ENCODE measurements around the gene TTBK1. TPM values are rescaled to one million over a fixed set of nuclear protein-coding genes. Genes with fewer than 3 reads are reported as not detected.

Gene TTBK1
- total and polyA plus RNA-seq, 4 donors = 0.05 to 0.31 (median 0.12) TPM

- Histone ChIP-seq H3K9me3 (ENCODE audit: control insufficient read depth in 4 of 4, insufficient read depth in 3 of 4, low read length in 3 of 4) (no peaks in the 10 kb centered on the region), H3K4me1 (ENCODE audit: control insufficient read depth in 5 of 5, insufficient read depth in 5 of 5, low read length in 5 of 5) (peaks cover 0 to 4% (median 0%) of the 10 kb centered on the region in 5 donors), H3K36me3 (ENCODE audit: control insufficient read depth in 4 of 4, insufficient read depth in 4 of 4, low read length in 4 of 4) (no peaks in the 10 kb centered on the region), H3K9ac (ENCODE audit: insufficient read depth in 1 of 2, low read length in 2 of 2) (no peak overlapping the region), H3K4me3 (no peak overlapping the region), H3K27me3 (ENCODE audit: control insufficient read depth in 3 of 3, insufficient read depth in 3 of 3, low read length in 2 of 3) (no peaks in the 10 kb centered on the region), H3K27ac (ENCODE audit: low read depth in 1 of 2, low read length in 1 of 2) (no peak overlapping the region)
- no peak for TF ChIP-seq CTCF (IDR thresholded peaks at IDR 0.05; ENCODE audit: control extremely low read depth, extremely low read depth)
- DNase-seq (no peak), ATAC-seq (ENCODE audit: insufficient read depth, low FRiP score) (no peak)
- WGBS, 2 donors = 93 to 95% methylated on average over 30 of the region's 30 CpGs
These were observed 15.8 kb downstream of the TTBK1 start for GRCh38 chr6:43258807-43259686.

GRCh38 chr6:43260791-43261190 is 17.5 kb downstream of the TTBK1 start:
- DNase-seq = no peak
- no peaks in the 10 kb centered on the region for H3K9me3 ChIP-seq (ENCODE audit: control insufficient read depth in 4 of 4, insufficient read depth in 3 of 4, low read length in 3 of 4)
- WGBS, 2 donors = 61 to 85% methylated on average over 4 of the region's 4 CpGs

GRCh38 chr6:43261198-43261597 is 17.9 kb downstream of the TTBK1 start:
- H3K4me1 ChIP-seq (ENCODE audit: control insufficient read depth in 5 of 5, insufficient read depth in 5 of 5, low read length in 5 of 5) = peaks cover 0 to 4% (median 0%) of the 10 kb centered on the region in 5 donors
- DNase-seq (no peak), ATAC-seq (ENCODE audit: insufficient read depth, low FRiP score) (no peak)
- no peak overlapping the region for H3K4me3 ChIP-seq
- no peaks in the 10 kb centered on the region for H3K9me3 ChIP-seq (ENCODE audit: control insufficient read depth in 4 of 4, insufficient read depth in 3 of 4, low read length in 3 of 4)
- no peak for TF ChIP-seq CTCF (IDR thresholded peaks at IDR 0.05; ENCODE audit: control extremely low read depth, extremely low read depth)
- 79 to 85% methylated on average over 5 of the region's 5 CpGs for WGBS, 2 donors
- no peaks in the 10 kb centered on the region for H3K27me3 ChIP-seq (ENCODE audit: control insufficient read depth in 3 of 3, insufficient read depth in 3 of 3, low read length in 2 of 3)
- H3K27ac ChIP-seq (ENCODE audit: low read depth in 1 of 2, low read length in 1 of 2) = no peak overlapping the region
- H3K9ac ChIP-seq (ENCODE audit: insufficient read depth in 1 of 2, low read length in 2 of 2) = no peak overlapping the region
- H3K36me3 ChIP-seq (ENCODE audit: control insufficient read depth in 4 of 4, insufficient read depth in 4 of 4, low read length in 4 of 4) = no peaks in the 10 kb centered on the region

More at GRCh38 chr6:43260791-43261190, 17.5 kb downstream of the TTBK1 start:
- no peaks in the 10 kb centered on the region for H3K36me3 ChIP-seq (ENCODE audit: control insufficient read depth in 4 of 4, insufficient read depth in 4 of 4, low read length in 4 of 4)
- H3K27ac ChIP-seq (ENCODE audit: low read depth in 1 of 2, low read length in 1 of 2) = no peak overlapping the region
- no peak overlapping the region for H3K9ac ChIP-seq (ENCODE audit: insufficient read depth in 1 of 2, low read length in 2 of 2)
- H3K4me1 ChIP-seq (ENCODE audit: control insufficient read depth in 5 of 5, insufficient read depth in 5 of 5, low read length in 5 of 5) = peaks cover 0 to 4% (median 0%) of the 10 kb centered on the region in 5 donors
- ATAC-seq (ENCODE audit: insufficient read depth, low FRiP score) = no peak
- no peak for TF ChIP-seq CTCF (IDR thresholded peaks at IDR 0.05; ENCODE audit: control extremely low read depth, extremely low read depth)
- H3K27me3 ChIP-seq (ENCODE audit: control insufficient read depth in 3 of 3, insufficient read depth in 3 of 3, low read length in 2 of 3) = no peaks in the 10 kb centered on the region
- H3K4me3 ChIP-seq = no peak overlapping the region

Data from lung (tissue), 12 donors.